A673 (cell line): ENCODE measurements around the gene NBAS.

Experiments used
- EZH2 ChIP-seq: fragments of 200-600 bp; sonication (generic); IDR thresholded peaks from 2 replicates; pipeline ENCODE4 v1.6.1; 2017; ENCODE audit warnings: borderline replicate concordance, low read depth, mild to moderate bottlenecking, mixed read lengths, antibody characterized with exemption, low read length; ENCODE audit not compliant: poor library complexity, severe bottlenecking
- TF ChIP-seq, protein P1 (sequence below): fragments of 300-800, 200-600 bp; sonication (generic); conservative IDR thresholded peaks from 2 replicates; pipeline ENCODE4 v1.5.1; 2017; ENCODE audit warnings: low read depth, mild to moderate bottlenecking, antibody characterized with exemption, low read length, moderate library complexity, mixed read lengths

DNA sequence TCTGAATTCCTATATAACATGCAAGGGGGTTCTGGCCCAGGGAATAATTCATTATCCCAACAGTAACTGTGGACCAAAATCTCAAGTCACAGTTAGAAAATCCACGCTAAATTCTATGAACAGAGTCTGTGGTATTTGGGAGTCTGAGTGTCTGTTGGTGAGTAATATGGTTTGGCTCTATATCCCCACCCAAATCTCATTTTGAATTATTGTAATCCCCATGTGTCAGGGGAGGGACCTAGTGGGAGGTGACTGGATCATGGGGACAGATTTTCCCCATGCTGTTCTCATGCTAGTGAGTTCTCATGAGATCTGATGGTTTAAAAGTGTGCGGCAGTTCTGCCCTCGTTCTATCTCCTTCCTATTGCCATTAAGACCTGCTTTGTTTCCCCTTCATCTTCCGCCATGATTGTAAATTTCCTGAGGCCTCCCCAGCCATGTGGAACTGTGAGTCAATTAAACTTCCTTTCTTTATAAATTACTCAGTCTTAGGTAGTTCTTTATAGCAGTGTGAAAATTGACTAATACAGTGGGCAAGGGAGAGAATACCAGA, 68.3 kb downstream of the NBAS start:
- TF ChIP-seq, protein P1, sequence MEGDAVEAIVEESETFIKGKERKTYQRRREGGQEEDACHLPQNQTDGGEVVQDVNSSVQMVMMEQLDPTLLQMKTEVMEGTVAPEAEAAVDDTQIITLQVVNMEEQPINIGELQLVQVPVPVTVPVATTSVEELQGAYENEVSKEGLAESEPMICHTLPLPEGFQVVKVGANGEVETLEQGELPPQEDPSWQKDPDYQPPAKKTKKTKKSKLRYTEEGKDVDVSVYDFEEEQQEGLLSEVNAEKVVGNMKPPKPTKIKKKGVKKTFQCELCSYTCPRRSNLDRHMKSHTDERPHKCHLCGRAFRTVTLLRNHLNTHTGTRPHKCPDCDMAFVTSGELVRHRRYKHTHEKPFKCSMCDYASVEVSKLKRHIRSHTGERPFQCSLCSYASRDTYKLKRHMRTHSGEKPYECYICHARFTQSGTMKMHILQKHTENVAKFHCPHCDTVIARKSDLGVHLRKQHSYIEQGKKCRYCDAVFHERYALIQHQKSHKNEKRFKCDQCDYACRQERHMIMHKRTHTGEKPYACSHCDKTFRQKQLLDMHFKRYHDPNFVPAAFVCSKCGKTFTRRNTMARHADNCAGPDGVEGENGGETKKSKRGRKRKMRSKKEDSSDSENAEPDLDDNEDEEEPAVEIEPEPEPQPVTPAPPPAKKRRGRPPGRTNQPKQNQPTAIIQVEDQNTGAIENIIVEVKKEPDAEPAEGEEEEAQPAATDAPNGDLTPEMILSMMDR = no peak
- TF ChIP-seq EZH2 = no peak
